Tibial nerve (tissue), 4 donors: ENCODE data around the gene ZC3H13. TPM values are rescaled to one million over a fixed set of nuclear protein-coding genes. Genes with fewer than 3 reads are reported as not detected.

ENCODE experiments used
- DNase-seq, 2 donors: peaks; one replicate each; pipeline ENCODE4 v3.0.0-alpha.2; 2019; ENCODE audit warnings: low spot score in 2 of 2
- H3K27ac ChIP-seq, 4 donors: fragments of 200-600 bp; sonication (generic) in 3 of 4; one replicate each; pipeline ENCODE4 v1.5.1; 2017 to 2019; ENCODE audit warnings: mild to moderate bottlenecking in 1 of 4
- H3K27me3 ChIP-seq, 2 donors: fragments of 200-600 bp; sonication (generic) in 1 of 2; one replicate each; pipeline versions ENCODE4 v1.5.1 to v1.6.0; 2017 to 2019
- H3K36me3 ChIP-seq, 3 donors: fragments of 200-600 bp; sonication (generic); one replicate each; pipeline ENCODE4 v1.5.1; 2018 to 2019
- H3K4me1 ChIP-seq, 4 donors: fragments of 200-600 bp; sonication (generic) in 3 of 4; one replicate each; pipeline ENCODE4 v1.5.1; 2017 to 2019
- H3K4me3 ChIP-seq, 4 donors: fragments of 200-600 bp; sonication (generic) in 3 of 4; one replicate each; pipeline ENCODE4 v1.5.1; 2017 to 2019; ENCODE audit warnings: mild to moderate bottlenecking in 1 of 4, moderate library complexity in 1 of 4
- H3K9me3 ChIP-seq, 4 donors: fragments of 200-600 bp; sonication (generic) in 3 of 4; one replicate each; pipeline ENCODE4 v1.5.1; 2017 to 2019
- EP300 ChIP-seq, 2 donors: sonication (generic); formaldehyde crosslinking; IDR thresholded peaks; one replicate each; pipeline ENCODE4 v1.6.1; 2017; ENCODE audit warnings: antibody characterized with exemption in 2 of 2, mild to moderate bottlenecking in 1 of 2
- POLR2A ChIP-seq, 2 donors: fragments of 450-650 bp; IDR thresholded peaks; one replicate each; pipeline ENCODE4 v1.6.1; 2017; ENCODE audit warnings: antibody characterized with exemption in 2 of 2, mild to moderate bottlenecking in 2 of 2, moderate library complexity in 2 of 2
- WGBS, 2 donors: methylation state at CpG; one replicate each; pipeline ENCODE4 v1.1.5; 2018; 5-methylcytosine and 5-hydroxymethylcytosine counted together
- total RNA-seq, 4 donors: library from RNA; depleted of rRNA; stranded (reverse); fragments of >200 nt; gene quantifications; one replicate each; pipeline ENCODE4 v1.1.0, GENCODE V29; 2016
- TF ChIP-seq, protein P1 (sequence below), 5 experiments: fragments of 200-600 bp in 3 of 5; fragments of 450-650 bp in 2 of 5; sonication (generic) in 3 of 5; IDR thresholded peaks; one replicate each; pipeline ENCODE4 v1.5.1; 2016 to 2019; ENCODE audit warnings: antibody characterized with exemption in 5 of 5, mild to moderate bottlenecking in 3 of 5, moderate library complexity in 2 of 5

ZC3H13 gene
- total RNA-seq, 4 donors from 2014 or later, result 34.7 to 55.9 (median 44.2) TPM

- Histone ChIP-seq H3K27me3 (no peaks in the 10 kb centered on the region), H3K4me1 (peaks cover 0 to 5% (median 0%) of the 10 kb centered on the region in 4 donors), H3K36me3 (no peaks in the 10 kb centered on the region), H3K4me3 (no peak overlapping the region), H3K27ac (no peak overlapping the region), H3K9me3 (no peaks in the 10 kb centered on the region)
- TF ChIP-seq, protein P1, sequence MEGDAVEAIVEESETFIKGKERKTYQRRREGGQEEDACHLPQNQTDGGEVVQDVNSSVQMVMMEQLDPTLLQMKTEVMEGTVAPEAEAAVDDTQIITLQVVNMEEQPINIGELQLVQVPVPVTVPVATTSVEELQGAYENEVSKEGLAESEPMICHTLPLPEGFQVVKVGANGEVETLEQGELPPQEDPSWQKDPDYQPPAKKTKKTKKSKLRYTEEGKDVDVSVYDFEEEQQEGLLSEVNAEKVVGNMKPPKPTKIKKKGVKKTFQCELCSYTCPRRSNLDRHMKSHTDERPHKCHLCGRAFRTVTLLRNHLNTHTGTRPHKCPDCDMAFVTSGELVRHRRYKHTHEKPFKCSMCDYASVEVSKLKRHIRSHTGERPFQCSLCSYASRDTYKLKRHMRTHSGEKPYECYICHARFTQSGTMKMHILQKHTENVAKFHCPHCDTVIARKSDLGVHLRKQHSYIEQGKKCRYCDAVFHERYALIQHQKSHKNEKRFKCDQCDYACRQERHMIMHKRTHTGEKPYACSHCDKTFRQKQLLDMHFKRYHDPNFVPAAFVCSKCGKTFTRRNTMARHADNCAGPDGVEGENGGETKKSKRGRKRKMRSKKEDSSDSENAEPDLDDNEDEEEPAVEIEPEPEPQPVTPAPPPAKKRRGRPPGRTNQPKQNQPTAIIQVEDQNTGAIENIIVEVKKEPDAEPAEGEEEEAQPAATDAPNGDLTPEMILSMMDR (IDR thresholded peaks at IDR 0.05), result no peak
- TF ChIP-seq POLR2A (IDR thresholded peaks at IDR 0.05) (no peak), EP300 (IDR thresholded peaks at IDR 0.05) (no peak)
- WGBS, 2 donors, result 54 to 71% methylated on average over 1 of the region's 1 CpG
- no peak for DNase-seq
Measured at GRCh38 chr13:46100191-46100815, 47.8 kb upstream of the ZC3H13 start.

- Histone ChIP-seq H3K9me3 (no peaks in the 10 kb centered on the region), H3K36me3 (no peaks in the 10 kb centered on the region), H3K4me3 (no peak overlapping the region), H3K27ac (no peak overlapping the region), H3K4me1 (peaks cover 0 to 5% (median 0%) of the 10 kb centered on the region in 4 donors), H3K27me3 (no peaks in the 10 kb centered on the region)
- no peak for DNase-seq
- 93 to 98% methylated on average over 4 of the region's 4 CpGs for WGBS, 2 donors
- TF ChIP-seq EP300 (IDR thresholded peaks at IDR 0.05) (no peak), POLR2A (IDR thresholded peaks at IDR 0.05) (no peak)
- TF ChIP-seq, protein P1 (IDR thresholded peaks at IDR 0.05), result no peak
Measured at GRCh38 chr13:46097663-46098062, 45.1 kb upstream of the ZC3H13 start.

GRCh38 chr13:46097015-46097414, 44.5 kb upstream of the ZC3H13 start:
- H3K9me3 ChIP-seq, result no peaks in the 10 kb centered on the region
- DNase-seq, result no peak
- H3K36me3 ChIP-seq, result no peaks in the 10 kb centered on the region

DNA sequence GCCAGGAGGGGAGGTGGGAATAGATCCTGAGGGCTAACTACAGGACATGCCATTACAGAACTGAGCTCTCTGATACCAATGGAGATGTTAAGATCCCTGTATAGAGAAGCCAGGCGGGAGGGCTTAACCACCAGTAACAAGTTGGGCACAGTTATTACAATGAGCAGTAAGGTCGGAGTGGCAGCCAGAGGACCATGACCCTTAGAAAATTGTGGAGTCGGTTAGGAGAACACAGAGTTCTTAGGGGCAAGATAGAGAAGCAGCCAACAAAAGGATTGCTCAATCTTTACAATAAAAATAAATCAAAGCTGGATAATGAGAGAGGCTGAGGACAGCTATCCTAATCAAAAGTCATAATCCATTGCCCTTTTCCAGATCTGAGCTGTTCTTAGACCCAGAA, 41.9 kb upstream of the ZC3H13 start:
- no peaks in the 10 kb centered on the region for H3K36me3 ChIP-seq
- TF ChIP-seq POLR2A (IDR thresholded peaks at IDR 0.05), result no peak
- TF ChIP-seq, protein P1 (IDR thresholded peaks at IDR 0.05), result no peak
- TF ChIP-seq EP300 (IDR thresholded peaks at IDR 0.05), result no peak
- H3K4me3 ChIP-seq, result no peak overlapping the region
- H3K4me1 ChIP-seq, result no peaks in the 10 kb centered on the region
- H3K27ac ChIP-seq, result no peak overlapping the region
- no peaks in the 10 kb centered on the region for H3K27me3 ChIP-seq
- no peaks in the 10 kb centered on the region for H3K9me3 ChIP-seq
- DNase-seq, result no peak
- 64 to 70% methylated on average over 3 of the region's 3 CpGs for WGBS, 2 donors

More at GRCh38 chr13:46097015-46097414, 44.5 kb upstream of the ZC3H13 start:
- TF ChIP-seq, protein P1 (IDR thresholded peaks at IDR 0.05), result no peak
- no peak for TF ChIP-seq EP300 (IDR thresholded peaks at IDR 0.05)
- no peak for TF ChIP-seq POLR2A (IDR thresholded peaks at IDR 0.05)
- peaks cover 0 to 4% (median 0%) of the 10 kb centered on the region in 4 donors for H3K4me1 ChIP-seq
- H3K27ac ChIP-seq, result no peak overlapping the region
- WGBS, 2 donors, result 74 to 100% methylated on average over 3 of the region's 3 CpGs
- H3K4me3 ChIP-seq, result no peak overlapping the region
- no peaks in the 10 kb centered on the region for H3K27me3 ChIP-seq

- DNase-seq, result no peak
- H3K4me1 ChIP-seq, result no peaks in the 10 kb centered on the region
- no peak overlapping the region for H3K4me3 ChIP-seq
- no peak overlapping the region for H3K27ac ChIP-seq
- WGBS, 2 donors, result 79 to 83% methylated on average over 5 of the region's 5 CpGs
- H3K36me3 ChIP-seq, result no peaks in the 10 kb centered on the region
- H3K27me3 ChIP-seq, result no peaks in the 10 kb centered on the region
- no peaks in the 10 kb centered on the region for H3K9me3 ChIP-seq
- TF ChIP-seq EP300 (IDR thresholded peaks at IDR 0.05) (no peak), POLR2A (IDR thresholded peaks at IDR 0.05) (no peak)
- TF ChIP-seq, protein P1 (IDR thresholded peaks at IDR 0.05), result no peak
Measured at GRCh38 chr13:46088821-46089562, 36.4 kb upstream of the ZC3H13 start.
